Activated B cell treated with CpG ODN at 0.5 μM for 24 hours (primary cell): ENCODE measurements around the gene ADGRE1. TPM values are rescaled to one million over a fixed set of nuclear protein-coding genes. Genes with fewer than 3 reads are reported as not detected.
A peak's percentile ranks its signal among the peaks of the same experiment; 100 is the strongest.

ENCODE experiments used
- ATAC-seq: fragments of 200-7000 bp; cut with Tn5 transposase; one replicate; pipeline ENCODE4 v1.10.0; 2021; ENCODE audit warnings: low read depth, mild to moderate bottlenecking, moderate library complexity
- CTCF ChIA-PET: fragments of 350-600 bp; sonication (Branson Sonifier 250); formaldehyde crosslinking; loops from one replicate; lab custom pipeline; 2021; ENCODE audit warnings: antibody characterized with exemption; lab: Charles Lee
- POLR2A ChIA-PET: fragments of 350-600 bp; sonication (Branson Sonifier 250); formaldehyde crosslinking; loops from one replicate; lab custom pipeline; 2021; ENCODE audit warnings: antibody characterized with exemption; lab: Charles Lee
- DNase-seq: peaks from one replicate; pipeline ENCODE4 v3.0.0; 2022
- H3K27ac Mint-ChIP-seq: one replicate; pipeline ENCODE4 v1.8.0; 2020; ENCODE audit warnings: mixed read lengths
- H3K27me3 Mint-ChIP-seq: one replicate; pipeline ENCODE4 v1.8.0; 2021; ENCODE audit warnings: mixed read lengths
- H3K36me3 Mint-ChIP-seq: one replicate; pipeline ENCODE4 v1.8.0; 2021; ENCODE audit warnings: low read depth, mixed read lengths
- H3K4me1 Mint-ChIP-seq: one replicate; pipeline ENCODE4 v1.8.0; 2021; ENCODE audit warnings: mixed read lengths
- H3K4me3 Mint-ChIP-seq: one replicate; pipeline ENCODE4 v1.8.0; 2020; ENCODE audit warnings: mild to moderate bottlenecking, mixed read lengths
- H3K9me3 Mint-ChIP-seq: one replicate; pipeline ENCODE4 v1.8.0; 2020; ENCODE audit warnings: mixed read lengths
- intact Hi-C: fragments of 100-400 bp; cut with micrococcal nuclease; formaldehyde crosslinking; loops from one replicate; pipeline ENCODE4 v1.15.1; 2024
- total RNA-seq: library from RNA; stranded (reverse); gene quantifications from 2 replicates; pipeline ENCODE4 v1.2.3, GENCODE V29; 2022
- TF ChIP-seq, protein P1 (sequence below): fragments of 200-600 bp; IDR thresholded peaks from one replicate; pipeline ENCODE4 v1.8.0; 2022; ENCODE audit warnings: antibody characterized with exemption, mild to moderate bottlenecking

ADGRE1 gene
- total RNA-seq, 1 donor from 2014 or later: 0.18 TPM

DNA sequence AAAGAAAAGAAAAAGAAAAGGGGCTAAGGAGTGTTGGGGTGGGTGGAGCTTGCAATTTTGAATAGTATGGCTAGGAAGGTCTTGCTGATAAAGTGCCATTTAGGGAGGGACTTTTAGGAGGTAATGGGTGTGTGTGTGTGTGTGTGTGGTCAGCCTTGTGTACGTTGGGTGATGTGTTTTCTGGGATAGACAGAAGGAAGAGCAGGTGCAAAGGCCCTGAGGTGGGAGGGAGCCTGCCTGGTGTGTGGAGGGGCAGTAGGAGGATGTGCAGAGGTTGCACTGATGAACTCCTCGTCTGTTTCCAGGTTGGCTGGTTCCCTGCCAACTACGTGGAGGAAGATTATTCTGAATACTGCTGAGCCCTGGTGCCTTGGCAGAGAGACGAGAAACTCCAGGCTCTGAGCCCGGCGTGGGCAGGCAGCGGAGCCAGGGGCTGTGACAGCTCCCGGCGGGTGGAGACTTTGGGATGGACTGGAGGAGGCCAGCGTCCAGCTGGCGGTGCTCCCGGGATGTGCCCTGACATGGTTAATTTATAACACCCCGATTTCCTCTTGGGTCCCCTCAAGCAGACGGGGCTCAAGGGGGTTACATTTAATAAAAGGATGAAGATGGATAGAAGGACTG is 30.5 kb upstream of the ADGRE1 start:
- ATAC-seq (no peak), DNase-seq (no peak)
- peaks cover 45% of the 10 kb centered on the region for H3K36me3 Mint-ChIP-seq
- POLR2A ChIA-PET: interaction anchor here (0.6 kb wide), 2 partner anchors 35 to 84 kb away, joined by 5 to 6 read pairs; partner anchors contain the start of gene VAV1
- no peaks in the 10 kb centered on the region for H3K9me3 Mint-ChIP-seq
- CTCF ChIA-PET: no interaction called here
- H3K4me1 Mint-ChIP-seq: peaks cover 2% of the 10 kb centered on the region
- H3K27ac Mint-ChIP-seq: no peak overlapping the region
- TF ChIP-seq, protein P1, sequence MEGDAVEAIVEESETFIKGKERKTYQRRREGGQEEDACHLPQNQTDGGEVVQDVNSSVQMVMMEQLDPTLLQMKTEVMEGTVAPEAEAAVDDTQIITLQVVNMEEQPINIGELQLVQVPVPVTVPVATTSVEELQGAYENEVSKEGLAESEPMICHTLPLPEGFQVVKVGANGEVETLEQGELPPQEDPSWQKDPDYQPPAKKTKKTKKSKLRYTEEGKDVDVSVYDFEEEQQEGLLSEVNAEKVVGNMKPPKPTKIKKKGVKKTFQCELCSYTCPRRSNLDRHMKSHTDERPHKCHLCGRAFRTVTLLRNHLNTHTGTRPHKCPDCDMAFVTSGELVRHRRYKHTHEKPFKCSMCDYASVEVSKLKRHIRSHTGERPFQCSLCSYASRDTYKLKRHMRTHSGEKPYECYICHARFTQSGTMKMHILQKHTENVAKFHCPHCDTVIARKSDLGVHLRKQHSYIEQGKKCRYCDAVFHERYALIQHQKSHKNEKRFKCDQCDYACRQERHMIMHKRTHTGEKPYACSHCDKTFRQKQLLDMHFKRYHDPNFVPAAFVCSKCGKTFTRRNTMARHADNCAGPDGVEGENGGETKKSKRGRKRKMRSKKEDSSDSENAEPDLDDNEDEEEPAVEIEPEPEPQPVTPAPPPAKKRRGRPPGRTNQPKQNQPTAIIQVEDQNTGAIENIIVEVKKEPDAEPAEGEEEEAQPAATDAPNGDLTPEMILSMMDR: no peak
- intact Hi-C loops: no loop called here
- no peak overlapping the region for H3K4me3 Mint-ChIP-seq
- H3K27me3 Mint-ChIP-seq: no peaks in the 10 kb centered on the region

DNA sequence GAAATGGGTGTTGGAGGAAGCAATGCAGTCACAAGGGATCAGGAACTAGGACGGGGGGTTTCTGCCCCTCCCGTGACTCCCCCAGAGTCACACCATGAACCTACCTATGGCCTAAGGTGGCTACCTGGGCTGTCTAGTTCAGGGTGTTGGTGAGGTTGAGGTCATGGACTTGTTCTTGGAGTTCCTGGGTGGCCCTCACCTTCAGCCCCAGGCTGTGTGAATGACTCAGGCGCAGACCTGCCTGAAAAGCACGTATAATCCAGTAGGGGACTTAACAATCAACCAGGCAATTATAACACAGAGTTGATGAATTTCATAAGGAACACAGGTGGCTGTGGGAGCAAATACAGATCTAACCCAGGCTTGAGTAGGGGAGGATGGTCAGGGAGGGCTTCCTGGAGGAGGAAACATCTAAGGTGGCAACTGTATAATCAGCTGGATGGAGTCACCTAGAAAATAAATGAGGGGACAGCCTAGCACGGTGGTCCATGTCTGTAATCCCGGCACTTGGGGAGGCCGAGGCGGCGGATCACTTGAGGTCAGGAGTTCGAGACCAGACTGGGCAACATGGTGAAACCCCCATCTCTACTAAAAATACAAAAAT is 25.6 kb upstream of the ADGRE1 start:
- CTCF ChIA-PET: interaction anchor here (0.6 to 5.9 kb wide), 6 partner anchors 106 to 643 kb away, joined by 3 to 83 read pairs (median 17); partner anchors contain the start of genes GPR108 and TRIP10
- Mint-ChIP-seq H3K27ac (peak overlapping the region; percentile 59), H3K27me3 (peaks cover under 1% of the 10 kb centered on the region), H3K9me3 (no peaks in the 10 kb centered on the region), H3K4me3 (no peak overlapping the region), H3K36me3 (peaks cover 9% of the 10 kb centered on the region), H3K4me1 (peaks cover 15% of the 10 kb centered on the region)
- TF ChIP-seq, protein P1: no peak
- DNase-seq (no peak), ATAC-seq (no peak)
- intact Hi-C loops: loop anchor here (1.0 to 5.0 kb wide), 6 partner anchors 89 to 500 kb away; partner anchors contain the start of genes CLPP, TUBB4A and VAV1
- POLR2A ChIA-PET: interaction anchor here (0.6 to 3.2 kb wide), 7 partner anchors 58 to 735 kb away, joined by 3 to 60 read pairs (median 5); partner anchors contain the start of genes GPR108 and VAV1

DNA sequence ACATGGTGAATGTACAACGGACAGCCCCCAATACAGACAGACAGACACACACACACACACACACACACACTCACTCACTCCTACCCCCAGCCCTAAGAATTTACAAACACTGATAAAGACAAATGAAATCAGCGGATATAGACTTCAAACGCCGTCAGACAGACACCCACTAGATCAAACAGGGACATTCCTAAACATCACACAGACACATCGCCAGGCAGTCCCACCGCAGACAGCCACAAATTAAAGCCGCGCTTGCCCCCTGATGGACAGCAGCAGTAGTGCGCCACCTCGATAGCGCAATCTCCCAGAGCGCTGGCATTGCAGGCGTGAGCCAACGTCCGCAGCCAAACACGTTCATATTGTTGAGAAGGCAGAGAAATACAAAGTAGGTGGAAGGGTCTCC is 24.7 kb upstream of the ADGRE1 start:
- intact Hi-C loops: loop anchor here (1.0 to 5.0 kb wide), 18 partner anchors 61 to 813 kb away; partner anchors contain the start of genes CLPP, KHSRP, TUBB4A and VAV1
- peak; percentile 89 for ATAC-seq
- H3K27ac Mint-ChIP-seq: peak overlapping the region; percentile 76
- H3K4me1 Mint-ChIP-seq: peaks cover 15% of the 10 kb centered on the region
- ChIA-PET CTCF (interaction anchor here (0.6 to 5.9 kb wide), 21 partner anchors 60 to 816 kb away, joined by 3 to 83 read pairs (median 5); partner anchors contain the start of genes ALKBH7, GPR108, KHSRP and TRIP10), POLR2A (interaction anchor here (0.6 to 3.2 kb wide), 15 partner anchors 59 to 1040 kb away, joined by 3 to 60 read pairs (median 5); partner anchors contain the start of genes DENND1C, GPR108, VAV1 and ZNF557)
- peak overlapping the region; percentile 85 for H3K4me3 Mint-ChIP-seq
- DNase-seq: peak; percentile 77
- H3K27me3 Mint-ChIP-seq: peaks cover 2% of the 10 kb centered on the region
- no peaks in the 10 kb centered on the region for H3K36me3 Mint-ChIP-seq
- TF ChIP-seq, protein P1: no peak
- H3K9me3 Mint-ChIP-seq: no peaks in the 10 kb centered on the region

DNA sequence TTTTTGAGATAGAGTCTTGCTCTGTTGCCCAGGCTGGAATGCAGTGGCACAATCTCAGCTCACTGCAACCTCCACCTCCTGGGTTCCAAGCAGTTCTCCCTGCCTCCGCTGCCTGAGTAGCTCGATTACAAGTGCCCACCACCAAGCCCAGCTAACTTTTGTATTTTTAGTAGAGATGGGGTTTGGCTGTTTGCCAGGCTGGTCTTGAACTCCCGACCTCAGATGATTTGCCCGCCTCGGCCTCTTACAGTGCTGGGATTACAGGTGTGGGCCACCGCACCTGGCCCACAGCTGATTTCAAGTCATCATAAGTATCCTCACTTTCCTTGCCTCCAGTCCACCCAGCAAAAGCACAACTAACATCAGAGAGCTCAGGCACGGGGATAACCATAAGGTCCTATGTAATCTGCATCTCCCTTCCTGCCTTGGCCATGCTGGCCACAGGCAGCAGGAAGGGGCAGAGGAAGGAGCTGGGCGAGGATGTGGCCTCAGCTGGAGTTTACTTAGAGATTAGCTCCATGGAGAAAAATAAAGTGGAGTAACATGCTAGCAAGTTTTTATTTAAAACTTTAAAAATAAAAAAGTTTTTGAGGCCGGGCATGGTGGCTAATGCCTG is 22.9 kb upstream of the ADGRE1 start:
- POLR2A ChIA-PET: interaction anchor here (0.6 to 3.2 kb wide), 7 partner anchors 111 to 646 kb away, joined by 3 to 60 read pairs (median 4); partner anchors contain the start of gene GPR108

More for the DNA sequence above, 22.9 kb upstream of the ADGRE1 start:
- Mint-ChIP-seq H3K4me3 (no peak overlapping the region), H3K9me3 (no peaks in the 10 kb centered on the region), H3K4me1 (peaks cover 15% of the 10 kb centered on the region), H3K27me3 (peaks cover 2% of the 10 kb centered on the region), H3K27ac (no peak overlapping the region), H3K36me3 (no peaks in the 10 kb centered on the region)
- intact Hi-C loops: loop anchor here (5.0 kb wide), 2 partner anchors 362 to 478 kb away; partner anchors contain the start of gene TUBB4A
- DNase-seq: no peak
- CTCF ChIA-PET: interaction anchor here (0.8 to 5.9 kb wide), 18 partner anchors 26 to 816 kb away, joined by 3 to 83 read pairs (median 5); partner anchors contain the start of genes ALKBH7, GPR108, TRIP10 and VAV1
- TF ChIP-seq, protein P1: no peak
- ATAC-seq: no peak
